GM18909 (cell line): ENCODE data around the gene IFIT1B.
"Not testable (repeated sequence)": the region's sequence is repeated elsewhere in the genome, so short reads cannot be mapped to it uniquely, and the experiment has no call there.

Experiments used
- ATAC-seq: cut with Tn5 transposase; IDR thresholded peaks from one replicate; pipeline ENCODE4 v1.9.1; 2021; ENCODE audit warnings: mild to moderate bottlenecking; ENCODE audit not compliant: unreplicated experiment, poor library complexity

The IFIT1B gene

GRCh38 chr10:89373916-89374711 lies 3.7 kb upstream of the IFIT1B start:
- ATAC-seq: no peak

GRCh38 chr10:89374713-89375141 lies 3.1 kb upstream of the IFIT1B start:
- no peak for ATAC-seq

GRCh38 chr10:89379103-89379502 lies 1.2 kb downstream of the IFIT1B start:
- ATAC-seq: no peak

- no peak for ATAC-seq
Observed at GRCh38 chr10:89382757-89383156, 4.9 kb downstream of the IFIT1B start.

GRCh38 chr10:89384474-89385340 lies 6.9 kb downstream of the IFIT1B start:
- no peak for ATAC-seq

- no peak for ATAC-seq
Observed at GRCh38 chr10:89388806-89389205, 10.9 kb downstream of the IFIT1B start.

- ATAC-seq: no peak
Observed at GRCh38 chr10:89389254-89389653, 11.4 kb downstream of the IFIT1B start.

- ATAC-seq: no peak
Observed at GRCh38 chr10:89390476-89391225, 12.8 kb downstream of the IFIT1B start.

GRCh38 chr10:89391226-89391576 lies 13.3 kb downstream of the IFIT1B start:
- not testable (repeated sequence) for ATAC-seq

GRCh38 chr10:89391907-89392756 lies 14.3 kb downstream of the IFIT1B start, which contains the start of gene IFIT1:
IFIT1 (plus strand) TSS chr10:89392623; CDS start chr10:89392713, 90 bp downstream.
- ATAC-seq: peak; percentile 86

- ATAC-seq: peak; percentile 43
Observed at GRCh38 chr10:89392974-89393373, 15.1 kb downstream of the IFIT1B start.

GRCh38 chr10:89393898-89394297 lies 16.0 kb downstream of the IFIT1B start:
- no peak for ATAC-seq

GRCh38 chr10:89395141-89395540 lies 17.3 kb downstream of the IFIT1B start:
- no peak for ATAC-seq

GRCh38 chr10:89398003-89398749 lies 20.3 kb downstream of the IFIT1B start:
- ATAC-seq: no peak

- ATAC-seq: no peak
Observed at GRCh38 chr10:89399956-89400355, 22.1 kb downstream of the IFIT1B start.

- no peak for ATAC-seq
Observed at GRCh38 chr10:89403043-89403442, 25.2 kb downstream of the IFIT1B start.

- ATAC-seq: no peak
Observed at GRCh38 chr10:89404104-89405047, 26.5 kb downstream of the IFIT1B start.

GRCh38 chr10:89406178-89406577 lies 28.3 kb downstream of the IFIT1B start:
- not testable (repeated sequence) for ATAC-seq
